ENCODE data around the gene MYRF. TPM values are rescaled to one million over a fixed set of nuclear protein-coding genes. Genes with fewer than 3 reads are reported as not detected.

MYRF gene
- total RNA-seq, 2 donors from 2014 or later = 0.93 to 1.6 TPM

DNA sequence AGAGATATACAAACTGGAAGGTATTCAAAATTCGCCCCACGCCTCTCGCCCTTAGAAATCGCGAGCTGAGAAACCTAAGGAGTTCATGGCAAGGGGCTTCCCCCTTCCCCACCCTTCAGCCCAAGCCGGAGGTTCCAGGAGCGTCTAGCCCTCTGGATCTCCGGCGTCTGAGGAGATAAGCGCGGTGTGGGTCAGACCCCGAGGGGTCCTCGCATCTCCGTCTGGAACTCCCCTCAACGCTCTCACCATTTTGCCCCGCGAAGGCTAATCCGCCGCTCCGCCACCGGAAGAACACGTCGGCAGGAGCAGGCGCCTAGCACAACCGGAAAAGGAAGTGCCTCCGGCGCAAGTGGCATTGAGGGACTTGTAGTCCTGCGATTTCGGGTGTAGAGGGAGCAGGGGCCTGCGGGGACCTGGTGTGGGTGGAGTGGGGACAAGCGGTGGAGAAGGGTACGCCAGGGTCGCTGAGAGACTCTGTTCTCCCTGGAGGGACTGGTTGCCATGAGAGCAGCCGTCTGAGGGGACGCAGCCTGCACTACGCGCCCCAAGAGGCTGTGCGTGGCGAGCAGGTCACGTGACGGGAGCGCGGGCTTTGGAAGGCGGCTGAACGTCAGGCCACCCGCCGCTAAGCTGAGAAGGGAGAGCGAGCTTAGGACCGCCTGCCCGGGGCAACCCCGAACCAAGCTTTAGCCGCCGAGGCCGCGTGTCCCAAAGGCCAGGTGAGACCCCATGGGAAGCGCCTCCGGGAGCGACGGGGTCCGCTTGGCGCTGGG is 40.1 kb downstream of the MYRF start, which contains the start of the genes FEN1 and TMEM258:
Gene FEN1, plus strand, starts transcription at position 602 of the 773 bp plus-strand sequence. CDS start 2,451 bp downstream, outside the sequence.
Gene TMEM258, minus strand, starts transcription at position 290 of the 773 bp plus-strand sequence. Its CDS starts 41 bp downstream, at position 249.
- peaks cover 37 to 48% of the 10 kb centered on the region in 2 donors for H3K36me3 Mint-ChIP-seq
- no peaks in the 10 kb centered on the region for H3K9me3 Mint-ChIP-seq
- DNase-seq (ENCODE audit: low spot score in 2 of 2) = peak; percentile 88 to 91
- H3K27ac Mint-ChIP-seq = peak within 1 kb of the TSS; percentile 98 to 99
- ATAC-seq = peak; percentile 90 to 93

DNA sequence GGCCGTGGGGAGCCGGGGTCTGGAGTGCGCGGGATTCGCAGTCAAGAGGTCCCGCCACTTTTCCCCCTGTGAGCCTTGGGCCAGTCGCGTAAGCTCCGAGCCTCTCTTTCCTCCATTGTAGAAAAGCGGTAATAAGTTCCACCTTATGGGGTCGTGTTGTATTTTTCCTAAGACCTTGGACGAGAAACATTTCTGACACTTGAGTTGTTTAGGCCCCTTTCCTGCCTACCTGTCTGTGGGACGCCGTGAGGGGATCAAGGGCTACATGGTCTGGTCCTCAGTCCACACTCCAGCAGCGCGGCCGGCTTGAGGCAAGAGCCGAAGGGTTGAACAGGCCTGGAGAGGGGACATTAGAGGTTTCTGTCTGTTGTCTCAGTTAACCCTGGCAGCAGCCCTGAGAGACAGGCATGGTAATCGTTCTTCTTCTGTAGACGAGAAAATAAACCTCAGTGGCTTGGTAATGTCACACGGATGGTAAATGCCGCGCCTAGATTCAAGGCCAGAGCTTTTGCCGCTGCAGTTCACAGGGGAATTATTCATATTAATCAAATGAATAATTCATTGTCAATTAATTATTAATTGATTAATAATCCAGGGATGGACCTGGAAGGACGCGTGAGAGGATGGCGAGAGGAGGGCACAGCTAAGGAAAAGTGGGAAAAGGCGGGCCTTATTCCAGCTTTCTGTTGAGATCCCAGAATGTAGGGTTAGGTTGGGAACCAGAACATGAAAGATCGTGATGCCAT is 40.8 kb downstream of the MYRF start:
- DNase-seq (ENCODE audit: low spot score in 2 of 2) (no peak), ATAC-seq (peak in 1 of 2 donors; percentile 34)
- no peaks in the 10 kb centered on the region for H3K9me3 Mint-ChIP-seq
- H3K36me3 Mint-ChIP-seq = peaks cover 44 to 48% of the 10 kb centered on the region in 2 donors
- H3K27ac Mint-ChIP-seq = peak overlapping the region; percentile 98 to 99

DNA sequence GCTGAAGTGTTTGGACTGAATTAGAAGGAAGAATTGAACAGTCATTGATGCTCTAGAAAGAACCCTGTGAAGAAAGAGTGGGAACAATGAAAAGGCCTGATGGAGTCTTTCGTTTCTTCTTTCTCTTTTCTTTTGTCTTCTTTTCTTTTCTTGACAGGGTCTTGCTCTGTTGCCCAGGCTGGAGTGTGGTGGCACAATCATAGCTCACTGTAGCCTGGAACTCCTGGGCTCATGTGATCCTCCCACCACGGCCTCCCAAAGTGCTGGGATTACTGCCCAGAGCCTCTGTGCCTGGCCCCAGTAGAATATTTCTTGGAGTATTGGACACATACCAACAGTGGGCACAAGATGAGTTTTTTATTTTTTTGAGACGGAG is 41.4 kb downstream of the MYRF start:
- H3K27ac Mint-ChIP-seq = peak overlapping the region; percentile 98 to 99
- DNase-seq (ENCODE audit: low spot score in 2 of 2) (no peak), ATAC-seq (no peak)
- H3K9me3 Mint-ChIP-seq = no peaks in the 10 kb centered on the region
- H3K36me3 Mint-ChIP-seq = peaks cover 48 to 49% of the 10 kb centered on the region in 2 donors

DNA sequence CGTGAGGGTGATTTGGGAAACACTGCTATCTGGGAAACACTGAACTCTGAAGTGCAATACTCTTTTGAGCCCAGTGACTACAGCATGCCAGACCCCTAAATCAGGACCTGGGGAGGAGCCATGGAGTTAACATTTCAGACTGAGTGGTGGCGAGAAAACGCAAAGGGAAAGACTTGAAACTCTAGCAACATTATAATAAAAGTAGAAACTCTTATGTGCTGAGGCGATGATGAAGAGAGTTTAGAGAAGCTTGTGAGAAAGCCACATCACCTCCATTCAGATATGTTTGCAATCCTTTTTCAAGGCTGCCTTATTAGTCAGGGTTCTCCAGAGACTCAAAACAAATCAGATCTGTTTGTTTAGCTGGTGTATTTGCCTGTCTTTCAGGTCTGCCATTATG is 42.1 kb downstream of the MYRF start:
- no peak for ATAC-seq
- Mint-ChIP-seq H3K27ac (peak overlapping the region in 1 of 2 donors; percentile 29), H3K9me3 (no peaks in the 10 kb centered on the region), H3K36me3 (peaks cover 48 to 54% of the 10 kb centered on the region in 2 donors)
- no peak for DNase-seq (ENCODE audit: low spot score in 2 of 2)

DNA sequence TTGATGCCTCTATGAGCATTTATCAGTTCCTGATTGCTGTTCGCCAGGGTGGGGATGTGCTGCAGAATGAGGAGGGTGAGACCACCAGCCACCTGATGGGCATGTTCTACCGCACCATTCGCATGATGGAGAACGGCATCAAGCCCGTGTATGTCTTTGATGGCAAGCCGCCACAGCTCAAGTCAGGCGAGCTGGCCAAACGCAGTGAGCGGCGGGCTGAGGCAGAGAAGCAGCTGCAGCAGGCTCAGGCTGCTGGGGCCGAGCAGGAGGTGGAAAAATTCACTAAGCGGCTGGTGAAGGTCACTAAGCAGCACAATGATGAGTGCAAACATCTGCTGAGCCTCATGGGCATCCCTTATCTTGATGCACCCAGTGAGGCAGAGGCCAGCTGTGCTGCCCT is 43.0 kb downstream of the MYRF start:
- peak overlapping the region; percentile 68 to 77 for H3K27ac Mint-ChIP-seq
- no peaks in the 10 kb centered on the region for H3K9me3 Mint-ChIP-seq
- ATAC-seq = no peak
- H3K36me3 Mint-ChIP-seq = peaks cover 48 to 58% of the 10 kb centered on the region in 2 donors
- DNase-seq (ENCODE audit: low spot score in 2 of 2) = no peak

DNA sequence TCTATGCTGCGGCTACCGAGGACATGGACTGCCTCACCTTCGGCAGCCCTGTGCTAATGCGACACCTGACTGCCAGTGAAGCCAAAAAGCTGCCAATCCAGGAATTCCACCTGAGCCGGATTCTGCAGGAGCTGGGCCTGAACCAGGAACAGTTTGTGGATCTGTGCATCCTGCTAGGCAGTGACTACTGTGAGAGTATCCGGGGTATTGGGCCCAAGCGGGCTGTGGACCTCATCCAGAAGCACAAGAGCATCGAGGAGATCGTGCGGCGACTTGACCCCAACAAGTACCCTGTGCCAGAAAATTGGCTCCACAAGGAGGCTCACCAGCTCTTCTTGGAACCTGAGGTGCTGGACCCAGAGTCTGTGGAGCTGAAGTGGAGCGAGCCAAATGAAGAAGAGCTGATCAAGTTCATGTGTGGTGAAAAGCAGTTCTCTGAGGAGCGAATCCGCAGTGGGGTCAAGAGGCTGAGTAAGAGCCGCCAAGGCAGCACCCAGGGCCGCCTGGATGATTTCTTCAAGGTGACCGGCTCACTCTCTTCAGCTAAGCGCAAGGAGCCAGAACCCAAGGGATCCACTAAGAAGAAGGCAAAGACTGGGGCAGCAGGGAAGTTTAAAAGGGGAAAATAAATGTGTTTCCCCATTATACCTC is 43.6 kb downstream of the MYRF start:
- peak overlapping the region; percentile 77 to 81 for H3K27ac Mint-ChIP-seq
- H3K9me3 Mint-ChIP-seq = no peaks in the 10 kb centered on the region
- H3K36me3 Mint-ChIP-seq = peaks cover 48 to 58% of the 10 kb centered on the region in 2 donors
- no peak for DNase-seq (ENCODE audit: low spot score in 2 of 2)
- no peak for ATAC-seq

DNA sequence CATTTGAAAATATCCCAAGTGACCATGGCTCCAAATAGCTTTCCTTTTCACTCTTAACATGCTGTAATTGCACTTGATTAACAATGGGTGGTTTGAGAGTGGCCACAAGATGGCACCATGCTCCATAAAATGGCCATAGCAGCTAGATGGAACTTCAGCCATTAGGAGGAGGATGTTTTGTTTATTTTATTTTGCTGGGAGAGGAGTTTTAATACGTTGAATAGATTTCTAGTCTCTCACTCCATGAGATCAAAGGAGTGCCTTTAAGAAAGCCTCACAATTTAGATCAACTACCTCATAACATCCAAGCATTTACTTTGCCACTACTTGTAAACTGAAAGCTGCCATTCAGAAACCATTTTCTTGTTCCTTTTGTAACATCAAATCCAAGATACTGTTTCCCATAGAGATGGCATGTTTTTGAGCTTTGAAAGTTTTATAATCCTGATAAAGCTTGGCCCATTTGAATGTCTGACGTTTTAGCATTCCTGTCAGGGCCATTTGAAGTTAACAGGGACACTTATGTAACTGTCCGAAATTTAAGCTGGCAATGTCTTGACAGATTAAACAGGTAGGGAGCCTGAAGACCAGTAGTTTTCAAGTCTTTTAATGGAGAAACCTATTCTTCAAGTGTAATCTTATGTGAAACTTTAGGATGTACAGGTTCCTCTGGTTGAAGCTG is 45.0 kb downstream of the MYRF start:
- H3K27ac Mint-ChIP-seq = no peak overlapping the region
- DNase-seq (ENCODE audit: low spot score in 2 of 2) (peak in 1 of 2 donors; percentile 45), ATAC-seq (no peak)
- H3K36me3 Mint-ChIP-seq = peaks cover 39 to 48% of the 10 kb centered on the region in 2 donors
- no peaks in the 10 kb centered on the region for H3K9me3 Mint-ChIP-seq

DNA sequence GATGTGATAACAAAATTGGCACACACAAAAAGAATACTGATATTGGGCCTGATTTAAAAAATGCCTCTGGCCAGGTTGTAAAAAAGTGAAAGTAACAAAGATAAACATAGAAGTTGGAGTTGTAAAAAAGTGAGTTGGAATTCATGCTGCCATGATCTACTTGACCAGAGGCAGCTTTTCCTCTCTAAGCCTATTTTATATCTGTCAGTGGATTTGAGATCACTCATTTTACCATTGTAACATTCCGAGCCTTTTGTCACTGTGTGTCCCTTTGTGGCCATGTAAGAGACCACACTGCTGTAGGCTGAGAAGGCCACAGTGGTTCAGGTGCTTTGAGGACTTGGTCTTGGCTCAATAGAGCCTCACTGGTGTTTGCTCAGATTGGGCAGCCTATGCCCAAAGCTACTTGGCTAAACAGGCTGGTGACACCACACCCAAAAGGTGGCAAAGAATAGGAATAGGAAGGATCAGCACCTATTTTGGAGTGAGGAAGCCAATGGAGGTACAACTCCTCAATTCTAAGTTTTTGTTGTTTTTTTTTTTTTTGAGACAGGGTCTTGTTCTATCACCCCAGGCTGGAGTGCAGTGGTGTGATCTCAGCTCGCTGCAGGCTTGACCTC is 47.3 kb downstream of the MYRF start:
- ATAC-seq (no peak), DNase-seq (ENCODE audit: low spot score in 2 of 2) (no peak)
- H3K36me3 Mint-ChIP-seq = peaks cover 25 to 46% of the 10 kb centered on the region in 2 donors
- H3K9me3 Mint-ChIP-seq = no peaks in the 10 kb centered on the region
- no peak overlapping the region for H3K27ac Mint-ChIP-seq

DNA sequence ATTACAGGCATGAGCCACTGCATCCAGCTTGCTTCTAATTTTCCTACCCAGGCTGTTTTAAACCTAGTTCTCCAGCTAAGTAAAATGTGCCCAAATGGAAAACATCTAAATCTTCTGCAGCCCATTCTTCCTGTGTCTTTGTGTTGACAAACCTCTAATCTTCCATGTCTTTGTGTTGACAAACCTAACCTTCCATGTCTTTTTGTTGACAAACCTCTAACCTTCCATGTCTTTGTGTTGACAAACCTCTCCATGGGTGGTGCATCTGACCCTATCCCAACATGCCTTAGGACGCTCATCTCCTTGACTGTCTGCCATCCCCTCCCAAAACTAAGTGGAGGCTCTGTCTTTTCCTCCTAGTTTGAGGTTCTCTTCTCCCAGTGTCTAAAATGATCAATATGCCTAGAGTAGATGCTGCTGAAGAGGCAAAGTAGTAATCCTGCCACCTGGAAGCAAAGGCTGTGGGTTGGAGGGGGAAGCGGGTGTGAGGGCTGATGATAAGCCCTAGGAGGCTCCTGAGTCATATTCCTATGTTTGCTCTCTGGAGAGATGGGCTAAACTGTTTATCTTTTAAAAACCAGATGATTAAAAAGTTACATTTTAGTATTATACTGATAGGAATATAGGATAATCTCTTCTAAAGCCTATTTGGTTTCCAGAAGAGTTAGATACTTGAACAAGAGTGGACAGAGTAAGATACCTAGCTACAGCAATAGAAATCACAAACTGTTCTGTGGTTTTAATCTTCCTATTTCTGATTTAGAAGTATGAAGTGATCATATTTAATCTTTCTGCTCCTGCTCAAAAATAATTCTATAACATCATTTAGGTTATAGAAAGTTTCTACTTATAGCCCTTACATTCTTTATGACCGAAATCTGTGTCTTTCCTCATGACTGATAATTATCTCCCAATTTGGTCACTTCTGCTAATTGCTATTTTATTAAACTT is 48.2 kb downstream of the MYRF start:
- peaks cover 19 to 45% of the 10 kb centered on the region in 2 donors for H3K36me3 Mint-ChIP-seq
- no peak for ATAC-seq

DNA sequence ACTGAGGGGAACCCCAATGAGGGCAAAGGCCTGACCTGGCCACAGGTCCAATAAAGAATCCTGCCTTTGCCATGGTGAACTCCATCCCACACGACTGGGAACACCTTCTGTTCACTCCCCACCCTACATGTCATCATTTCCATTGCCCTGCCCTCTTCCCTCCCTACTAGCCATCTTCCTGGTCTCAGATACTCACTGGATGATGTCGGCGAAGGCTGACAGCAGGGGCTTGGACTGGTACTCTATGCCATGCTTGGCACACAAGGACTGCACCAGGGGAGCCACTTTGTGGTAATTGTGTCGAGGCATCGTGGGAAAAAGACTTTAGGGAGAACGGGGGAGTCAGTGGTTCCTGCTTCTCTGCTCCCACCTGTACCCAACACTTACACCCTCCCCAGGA is 50.2 kb downstream of the MYRF start:
- Mint-ChIP-seq H3K27ac (no peak overlapping the region), H3K9me3 (no peaks in the 10 kb centered on the region), H3K36me3 (peaks cover 0 to 25% of the 10 kb centered on the region in 2 donors)
- DNase-seq (ENCODE audit: low spot score in 2 of 2) (no peak), ATAC-seq (no peak)

More for the DNA sequence above, 48.2 kb downstream of the MYRF start:
- no peak overlapping the region for H3K27ac Mint-ChIP-seq
- no peak for DNase-seq (ENCODE audit: low spot score in 2 of 2)
- no peaks in the 10 kb centered on the region for H3K9me3 Mint-ChIP-seq

DNA sequence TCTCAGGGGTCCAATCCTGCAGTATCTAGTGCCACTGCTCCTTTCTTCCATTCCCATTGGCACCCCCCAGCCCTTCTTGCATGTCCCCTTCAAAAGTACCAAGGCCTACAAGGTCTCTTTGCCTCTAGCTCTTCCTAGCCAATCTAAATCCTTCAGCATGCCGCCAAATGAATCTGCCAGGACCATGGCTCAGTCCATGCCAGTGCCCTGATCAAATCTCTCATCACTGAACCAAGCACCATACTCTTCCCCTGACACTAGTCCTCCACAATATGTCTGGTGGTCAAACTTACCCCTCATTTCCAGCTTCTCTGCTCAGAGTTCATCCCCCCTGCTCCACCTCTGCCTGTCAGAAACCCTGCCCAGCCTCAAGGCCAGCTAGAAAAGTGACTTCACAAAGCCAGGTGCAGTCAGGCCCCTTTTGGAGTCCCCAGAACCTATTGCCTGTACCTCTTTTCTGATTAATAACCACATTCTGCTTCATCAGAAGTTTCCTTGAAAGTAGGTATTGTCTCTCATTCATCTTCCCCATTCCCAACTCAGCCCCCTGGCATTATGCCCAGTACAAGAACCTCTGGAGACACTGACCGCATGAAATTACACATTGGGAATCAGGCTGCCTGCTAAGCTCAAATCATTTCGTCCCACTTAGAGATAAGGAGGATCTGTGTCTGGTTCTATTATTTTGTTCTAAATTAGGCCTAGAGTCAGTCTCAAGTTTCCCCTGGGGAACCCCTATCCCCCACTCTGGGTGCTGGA is 51.6 kb downstream of the MYRF start:
- H3K36me3 Mint-ChIP-seq = peaks cover 0 to 14% of the 10 kb centered on the region in 2 donors
- ATAC-seq = no peak
- DNase-seq (ENCODE audit: low spot score in 2 of 2) = no peak
- H3K27ac Mint-ChIP-seq = peak overlapping the region in 1 of 2 donors; percentile 63
- no peaks in the 10 kb centered on the region for H3K9me3 Mint-ChIP-seq

DNA sequence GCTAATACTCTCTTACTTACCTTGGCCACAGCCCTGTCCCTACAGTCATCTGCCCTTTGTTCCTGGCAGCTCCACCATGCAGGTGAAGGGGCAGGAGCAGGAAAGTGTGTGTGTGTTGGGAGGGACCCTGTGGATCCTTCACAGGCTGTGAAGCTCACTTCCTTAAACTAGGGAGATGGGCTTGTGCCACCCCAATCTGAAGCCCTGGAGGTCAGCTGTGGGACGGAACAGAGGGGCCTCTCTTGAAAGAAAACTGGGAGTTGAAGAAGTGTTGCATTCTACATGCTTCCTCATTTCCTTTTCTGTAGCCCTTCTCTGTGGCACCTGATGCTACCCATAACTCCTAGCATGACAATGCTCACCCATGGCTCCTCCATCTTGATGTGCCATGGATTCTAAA is 52.7 kb downstream of the MYRF start:
- DNase-seq (ENCODE audit: low spot score in 2 of 2) (no peak), ATAC-seq (no peak)
- Mint-ChIP-seq H3K36me3 (peaks cover 0 to 6% of the 10 kb centered on the region in 2 donors), H3K27ac (no peak overlapping the region), H3K9me3 (no peaks in the 10 kb centered on the region)

DNA sequence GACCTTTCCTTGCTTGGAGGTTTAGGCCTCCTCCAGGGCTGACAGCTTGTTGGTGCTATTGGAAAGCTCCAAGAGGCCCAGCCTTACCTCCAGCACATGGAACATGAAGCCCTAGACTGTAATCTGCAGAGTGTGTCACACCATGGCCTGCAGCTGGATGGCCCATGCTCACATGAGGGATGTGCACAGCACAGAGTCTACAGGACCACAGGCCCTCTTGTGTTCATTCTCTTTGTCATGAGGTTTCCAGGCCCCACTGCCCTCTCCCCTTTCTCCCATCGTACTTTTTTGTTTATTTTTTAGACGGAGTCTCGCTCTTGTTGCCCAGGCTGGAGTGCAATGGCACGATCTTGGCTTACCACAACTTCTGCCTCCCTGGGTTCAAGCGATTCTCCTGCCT is 54.3 kb downstream of the MYRF start:
- no peak for DNase-seq (ENCODE audit: low spot score in 2 of 2)
- peaks cover under 1 to 7% of the 10 kb centered on the region in 2 donors for H3K36me3 Mint-ChIP-seq

DNA sequence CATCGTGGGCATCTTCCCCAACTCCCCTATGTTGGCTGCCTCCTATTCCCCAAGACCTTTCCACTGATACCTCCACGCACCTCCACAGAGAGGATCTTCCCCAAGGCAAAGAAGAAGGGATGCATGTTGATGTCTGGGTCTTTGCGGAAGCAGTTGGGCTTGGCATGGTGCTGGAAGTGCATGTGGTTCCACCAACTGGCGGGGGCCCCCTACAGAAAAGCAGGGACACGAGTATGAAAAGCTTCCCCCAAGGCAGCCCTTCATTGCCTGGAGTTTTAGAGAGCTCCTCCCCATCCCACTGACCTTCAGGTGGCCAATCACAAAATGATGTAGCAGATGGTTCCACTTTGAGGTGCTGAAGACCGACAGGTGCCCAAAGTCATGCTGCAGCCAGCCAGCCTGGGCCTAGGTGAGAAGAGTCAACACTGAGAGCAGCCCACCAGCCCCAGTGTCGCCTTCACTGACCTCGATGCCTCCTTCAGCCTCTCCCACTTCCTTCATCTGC is 58.3 kb downstream of the MYRF start:
- H3K27ac Mint-ChIP-seq = no peak overlapping the region
- ATAC-seq (no peak), DNase-seq (ENCODE audit: low spot score in 2 of 2) (no peak)
- H3K9me3 Mint-ChIP-seq = no peaks in the 10 kb centered on the region
- H3K36me3 Mint-ChIP-seq = peaks cover 18 to 24% of the 10 kb centered on the region in 2 donors

More for the DNA sequence above, 54.3 kb downstream of the MYRF start:
- Mint-ChIP-seq H3K9me3 (no peaks in the 10 kb centered on the region), H3K27ac (no peak overlapping the region)
- no peak for ATAC-seq
